Skeletal muscle satellite cell (primary cell): ENCODE results near the gene DGCR2.

Experiments used
- H3K27me3 ChIP-seq: 2 replicates; pipeline ENCODE4 v1.7.0; 2013; ENCODE audit warnings: low read length; ENCODE audit not compliant: control insufficient read depth, insufficient read depth
- H3K36me3 ChIP-seq: 2 replicates; pipeline ENCODE4 v1.7.0; 2013; ENCODE audit warnings: mild to moderate bottlenecking, control low read depth, low read length; ENCODE audit not compliant: insufficient read depth
- H3K4me1 ChIP-seq: 2 replicates; pipeline ENCODE4 v1.7.0; 2013; ENCODE audit warnings: low read length; ENCODE audit not compliant: control insufficient read depth, insufficient read depth
- H3K4me2 ChIP-seq: 2 replicates; pipeline ENCODE4 v1.7.0; 2013; ENCODE audit warnings: mild to moderate bottlenecking, low read length
- H3K4me3 ChIP-seq: 2 replicates; pipeline ENCODE4 v1.7.0; 2013; ENCODE audit warnings: low read length
- H3K9ac ChIP-seq: 2 replicates; pipeline ENCODE4 v1.7.0; 2013; ENCODE audit warnings: mild to moderate bottlenecking, low read depth, low read length, moderate library complexity
- H3K9me3 ChIP-seq: replicated peaks from 2 replicates; pipeline ENCODE4 v1.7.0; 2013; ENCODE audit warnings: mild to moderate bottlenecking, control low read depth, low read length

DGCR2 gene

DNA sequence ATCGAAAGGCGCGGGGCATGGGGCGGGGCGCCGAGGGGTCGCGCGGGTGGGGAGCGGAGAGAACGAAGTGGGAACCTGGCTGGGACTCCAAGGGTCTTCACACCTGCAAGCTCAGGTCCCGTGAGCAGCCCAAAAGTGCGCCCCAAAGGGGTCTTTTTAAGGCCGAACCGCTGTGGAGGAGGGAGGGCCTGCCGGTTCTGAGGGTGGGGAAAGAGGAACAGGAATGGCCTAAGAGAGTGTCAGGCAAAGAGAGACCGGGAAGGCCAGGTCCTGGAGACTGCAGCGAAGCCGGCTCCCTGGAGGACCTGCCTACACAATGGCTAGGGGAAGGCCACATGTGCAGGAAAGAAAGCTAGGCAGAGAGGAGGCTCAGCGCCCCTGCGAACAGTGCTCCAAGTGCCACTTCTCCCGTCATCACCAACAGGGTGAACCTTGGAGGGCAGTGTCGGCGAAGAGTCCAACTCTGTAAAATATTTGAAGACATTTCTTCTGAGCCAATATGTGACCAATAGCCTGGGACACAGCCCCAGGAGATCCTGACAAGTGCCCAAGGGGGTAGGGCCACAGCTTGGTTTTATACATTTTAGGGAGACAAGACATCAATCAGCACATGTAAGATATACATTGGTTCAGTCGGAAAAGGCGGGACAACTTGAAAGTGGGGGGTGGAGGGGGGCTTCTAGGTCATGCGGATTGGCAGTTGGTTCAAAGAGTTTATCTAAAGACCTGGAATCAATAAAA is 710 bp upstream of the DGCR2 start:
- Histone ChIP-seq H3K9ac (peak overlapping the region; percentile 61), H3K4me3 (peak overlapping the region; percentile 67), H3K27me3 (no peaks in the 10 kb centered on the region), H3K9me3 (no peaks in the 10 kb centered on the region), H3K4me2 (peak overlapping the region; percentile 85), H3K4me1 (peaks cover 17% of the 10 kb centered on the region), H3K36me3 (no peaks in the 10 kb centered on the region)

DNA sequence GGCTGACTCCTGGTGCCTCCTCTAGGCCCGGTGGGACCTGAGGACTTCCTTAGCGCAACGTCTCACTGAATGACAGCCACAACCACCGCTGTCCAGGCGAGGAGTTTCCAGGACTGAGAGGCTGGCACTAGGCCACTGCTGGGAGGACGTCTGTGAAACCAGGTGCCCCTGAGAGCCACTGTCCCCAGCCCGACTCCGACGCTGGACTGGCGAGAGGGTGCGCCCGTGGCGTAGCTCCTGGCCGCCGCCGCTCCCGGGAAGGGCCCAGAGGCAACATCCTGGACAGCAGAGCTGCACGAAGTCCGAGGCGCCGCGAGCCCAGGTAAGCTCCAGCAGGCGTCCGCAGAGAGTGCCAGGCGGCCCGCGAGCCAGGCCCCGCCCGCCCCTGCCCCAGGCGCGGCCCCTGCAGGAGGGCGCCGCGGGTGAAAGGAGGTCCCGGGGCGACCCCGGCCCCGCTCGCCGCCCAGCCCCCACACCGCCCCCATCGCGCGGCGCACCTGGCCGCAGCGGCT is 525 bp downstream of the DGCR2 start:
- Histone ChIP-seq H3K9ac (peak overlapping the region; percentile 86), H3K4me1 (peaks cover 17% of the 10 kb centered on the region), H3K4me2 (peak overlapping the region; percentile 82), H3K27me3 (no peaks in the 10 kb centered on the region), H3K4me3 (peak overlapping the region; percentile 98), H3K36me3 (peaks cover 3% of the 10 kb centered on the region), H3K9me3 (no peaks in the 10 kb centered on the region)

DNA sequence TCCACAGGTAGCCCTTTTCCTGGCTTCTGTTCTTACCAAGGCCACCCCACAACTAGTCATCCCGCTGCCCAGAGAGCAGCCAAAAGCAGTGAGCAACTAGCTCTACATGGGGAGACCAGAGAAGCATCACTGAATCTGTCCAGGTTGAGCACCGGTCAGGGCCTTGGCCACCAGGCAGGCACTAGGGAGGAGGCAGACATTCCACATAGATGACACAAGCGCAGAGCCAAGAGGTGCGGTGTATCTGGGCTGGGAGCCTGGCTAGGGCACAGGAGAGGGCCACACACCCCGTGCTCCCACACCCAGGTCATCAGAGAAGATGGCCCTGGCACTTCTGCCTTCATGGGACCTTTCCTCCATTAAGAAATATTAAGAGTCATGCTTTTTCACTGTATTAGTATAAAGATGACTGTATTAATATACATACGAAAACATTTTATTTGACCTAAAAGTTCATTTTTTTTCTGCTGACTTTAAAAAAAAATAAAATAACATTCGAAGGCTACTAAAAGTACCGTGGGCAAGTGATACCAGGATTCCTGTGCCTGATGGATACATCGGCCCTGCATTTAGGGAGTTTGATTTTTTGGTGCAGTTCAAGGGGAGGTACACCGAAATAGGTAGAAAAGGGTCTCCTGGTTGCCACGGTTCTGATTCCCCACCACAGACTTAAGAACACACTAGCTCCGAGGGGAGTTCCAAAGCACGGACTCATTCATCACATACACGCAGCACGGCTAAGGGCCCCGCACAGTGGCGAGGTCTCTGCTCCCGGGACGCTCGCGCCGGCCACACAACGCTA is 1.2 kb downstream of the DGCR2 start:
- H3K9ac ChIP-seq: peak overlapping the region; percentile 86
- peaks cover 17% of the 10 kb centered on the region for H3K4me1 ChIP-seq
- H3K4me2 ChIP-seq: peak overlapping the region; percentile 82
- H3K4me3 ChIP-seq: peak overlapping the region; percentile 98
- peaks cover 3% of the 10 kb centered on the region for H3K36me3 ChIP-seq
- no peaks in the 10 kb centered on the region for H3K9me3 ChIP-seq
- H3K27me3 ChIP-seq: no peaks in the 10 kb centered on the region

- Histone ChIP-seq H3K9ac (no peak overlapping the region), H3K4me3 (no peak overlapping the region), H3K36me3 (peaks cover 3% of the 10 kb centered on the region), H3K4me2 (peak overlapping the region; percentile 82), H3K9me3 (no peaks in the 10 kb centered on the region), H3K4me1 (peaks cover 17% of the 10 kb centered on the region), H3K27me3 (no peaks in the 10 kb centered on the region)
Measured at GRCh38 chr22:19119949-19120348, 2.3 kb downstream of the DGCR2 start.

GRCh38 chr22:19118329-19118880 is 3.8 kb downstream of the DGCR2 start:
- H3K36me3 ChIP-seq: peaks cover 3% of the 10 kb centered on the region
- peaks cover 17% of the 10 kb centered on the region for H3K4me1 ChIP-seq
- no peaks in the 10 kb centered on the region for H3K9me3 ChIP-seq
- no peak overlapping the region for H3K4me3 ChIP-seq
- no peak overlapping the region for H3K9ac ChIP-seq
- H3K4me2 ChIP-seq: no peak overlapping the region
- no peaks in the 10 kb centered on the region for H3K27me3 ChIP-seq

GRCh38 chr22:19117111-19117512 is 5.1 kb downstream of the DGCR2 start:
- no peaks in the 10 kb centered on the region for H3K27me3 ChIP-seq
- no peak overlapping the region for H3K4me2 ChIP-seq
- peaks cover 13% of the 10 kb centered on the region for H3K4me1 ChIP-seq
- peaks cover 3% of the 10 kb centered on the region for H3K36me3 ChIP-seq
- H3K4me3 ChIP-seq: no peak overlapping the region
- H3K9ac ChIP-seq: no peak overlapping the region
- H3K9me3 ChIP-seq: no peaks in the 10 kb centered on the region

GRCh38 chr22:19115628-19116027 is 6.6 kb downstream of the DGCR2 start:
- no peak overlapping the region for H3K4me2 ChIP-seq
- peaks cover 6% of the 10 kb centered on the region for H3K4me1 ChIP-seq
- H3K4me3 ChIP-seq: no peak overlapping the region
- H3K36me3 ChIP-seq: peaks cover 3% of the 10 kb centered on the region
- no peaks in the 10 kb centered on the region for H3K27me3 ChIP-seq
- H3K9ac ChIP-seq: no peak overlapping the region
- no peaks in the 10 kb centered on the region for H3K9me3 ChIP-seq

DNA sequence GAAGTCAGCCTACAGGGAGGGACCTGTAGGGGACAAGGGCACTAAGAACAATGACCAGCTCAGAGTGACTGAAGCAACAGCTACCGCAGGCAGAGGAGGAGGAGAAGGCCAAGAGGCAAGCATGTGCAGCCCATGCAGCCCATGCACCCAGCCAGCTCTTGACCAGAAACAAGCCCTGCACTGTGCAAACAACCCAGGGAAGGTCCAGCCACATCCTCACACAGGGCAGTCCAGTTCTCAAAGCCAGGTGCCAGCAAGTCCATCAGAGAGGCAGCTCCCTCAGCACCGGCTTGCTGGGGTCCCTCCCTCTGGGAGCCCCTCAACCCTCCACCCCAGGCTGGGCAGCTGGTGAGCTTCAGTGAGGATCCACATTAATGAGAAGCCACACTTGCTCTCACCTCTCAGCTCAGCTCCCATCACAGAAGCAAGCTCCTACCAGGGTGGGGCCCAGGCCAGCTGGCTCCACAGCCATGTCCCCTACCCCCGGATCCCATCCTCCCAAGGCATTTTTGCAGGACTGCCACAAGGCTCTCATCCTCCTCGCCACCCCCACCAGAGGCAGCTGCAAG is 7.1 kb downstream of the DGCR2 start:
- Histone ChIP-seq H3K9ac (no peak overlapping the region), H3K9me3 (no peaks in the 10 kb centered on the region), H3K4me3 (no peak overlapping the region), H3K4me1 (peaks cover 2% of the 10 kb centered on the region), H3K27me3 (no peaks in the 10 kb centered on the region), H3K4me2 (no peak overlapping the region), H3K36me3 (peaks cover 3% of the 10 kb centered on the region)

DNA sequence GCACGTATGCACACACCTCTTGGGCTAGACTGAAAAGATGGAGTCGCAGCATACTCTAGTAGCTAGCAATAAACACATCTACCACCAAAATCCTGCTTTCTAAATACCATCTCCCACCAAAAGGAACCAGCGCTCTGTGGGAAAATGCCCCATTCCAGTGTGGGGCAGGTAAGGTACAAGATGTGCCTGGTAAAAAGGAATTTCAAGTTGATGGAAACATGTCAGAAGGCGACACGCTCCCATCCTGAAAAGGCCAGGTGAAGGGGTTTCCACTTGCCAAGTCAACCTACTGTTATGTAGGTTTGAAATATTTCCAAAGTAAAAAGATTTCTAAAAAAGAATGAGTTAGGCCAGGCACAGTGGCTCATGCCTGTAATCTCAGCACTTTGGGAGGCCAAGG is 8.8 kb downstream of the DGCR2 start:
- peaks cover 12% of the 10 kb centered on the region for H3K4me1 ChIP-seq
- H3K4me3 ChIP-seq: no peak overlapping the region
- H3K36me3 ChIP-seq: peaks cover 3% of the 10 kb centered on the region
- no peak overlapping the region for H3K4me2 ChIP-seq
- H3K9me3 ChIP-seq: no peaks in the 10 kb centered on the region
- H3K27me3 ChIP-seq: no peaks in the 10 kb centered on the region
- H3K9ac ChIP-seq: no peak overlapping the region

GRCh38 chr22:19111584-19111983 is 10.6 kb downstream of the DGCR2 start:
- Histone ChIP-seq H3K27me3 (no peaks in the 10 kb centered on the region), H3K9ac (no peak overlapping the region), H3K36me3 (no peaks in the 10 kb centered on the region), H3K4me1 (peaks cover 12% of the 10 kb centered on the region), H3K9me3 (no peaks in the 10 kb centered on the region), H3K4me2 (no peak overlapping the region), H3K4me3 (no peak overlapping the region)

- Histone ChIP-seq H3K36me3 (no peaks in the 10 kb centered on the region), H3K27me3 (no peaks in the 10 kb centered on the region), H3K4me3 (no peak overlapping the region), H3K4me1 (peaks cover 12% of the 10 kb centered on the region), H3K4me2 (no peak overlapping the region), H3K9me3 (no peaks in the 10 kb centered on the region), H3K9ac (no peak overlapping the region)
Measured at GRCh38 chr22:19111140-19111539, 11.1 kb downstream of the DGCR2 start.
